Effector memory CD4-positive, alpha-beta T cell (primary cell): ENCODE data around the gene PTPRE.

Experiments used
- DNase-seq, 3 donors: peaks; one replicate each; pipeline ENCODE4 v3.0.0-alpha.2; 2020
- H3K27ac ChIP-seq: 2 replicates; pipeline ENCODE4 v1.7.0; 2013; ENCODE audit warnings: mild to moderate bottlenecking, low read length, moderate library complexity; ENCODE audit not compliant: insufficient read depth, poor library complexity, severe bottlenecking
- H3K27me3 ChIP-seq: replicated peaks from 2 replicates; pipeline ENCODE4 v1.7.0; 2013; ENCODE audit warnings: mild to moderate bottlenecking, low read length; ENCODE audit not compliant: insufficient read depth, control insufficient read depth, poor library complexity, severe bottlenecking
- H3K36me3 ChIP-seq: 2 replicates; pipeline ENCODE4 v1.7.0; 2013; ENCODE audit warnings: mild to moderate bottlenecking, low read length, moderate library complexity; ENCODE audit not compliant: control insufficient read depth, insufficient read depth
- H3K4me1 ChIP-seq: 2 replicates; pipeline ENCODE4 v1.7.0; 2013; ENCODE audit warnings: low read length, mild to moderate bottlenecking; ENCODE audit not compliant: control insufficient read depth, insufficient read depth, poor library complexity, severe bottlenecking
- H3K4me3 ChIP-seq: 2 replicates; pipeline ENCODE4 v1.7.0; 2013; ENCODE audit warnings: low read length, low read depth, mild to moderate bottlenecking; ENCODE audit not compliant: insufficient read depth, poor library complexity, severe bottlenecking
- H3K9me3 ChIP-seq: 2 replicates; pipeline ENCODE4 v1.7.0; 2013; ENCODE audit warnings: mild to moderate bottlenecking, low read length, moderate library complexity; ENCODE audit not compliant: control insufficient read depth

PTPRE gene

GRCh38 chr10:127948791-127949190 lies 41.9 kb downstream of the PTPRE start:
- Histone ChIP-seq H3K27me3 (no peaks in the 10 kb centered on the region), H3K4me1 (peaks cover 8% of the 10 kb centered on the region), H3K36me3 (no peaks in the 10 kb centered on the region), H3K4me3 (no peak overlapping the region), H3K27ac (no peak overlapping the region), H3K9me3 (no peaks in the 10 kb centered on the region)
- no peak for DNase-seq

- no peak overlapping the region for H3K27ac ChIP-seq
- H3K9me3 ChIP-seq, result no peaks in the 10 kb centered on the region
- H3K36me3 ChIP-seq, result no peaks in the 10 kb centered on the region
- H3K27me3 ChIP-seq, result no peaks in the 10 kb centered on the region
- DNase-seq, result no peak
- H3K4me3 ChIP-seq, result no peak overlapping the region
- H3K4me1 ChIP-seq, result peaks cover 8% of the 10 kb centered on the region
These were observed 42.9 kb downstream of the PTPRE start for GRCh38 chr10:127949831-127950230.

GRCh38 chr10:127951861-127952574 lies 45.1 kb downstream of the PTPRE start:
- Histone ChIP-seq H3K4me1 (no peaks in the 10 kb centered on the region), H3K36me3 (no peaks in the 10 kb centered on the region), H3K9me3 (no peaks in the 10 kb centered on the region), H3K27me3 (no peaks in the 10 kb centered on the region), H3K27ac (no peak overlapping the region), H3K4me3 (no peak overlapping the region)
- no peak for DNase-seq

- no peaks in the 10 kb centered on the region for H3K9me3 ChIP-seq
- H3K27me3 ChIP-seq, result no peaks in the 10 kb centered on the region
- H3K4me3 ChIP-seq, result no peak overlapping the region
- DNase-seq, result no peak
- no peaks in the 10 kb centered on the region for H3K36me3 ChIP-seq
- no peak overlapping the region for H3K27ac ChIP-seq
- H3K4me1 ChIP-seq, result no peaks in the 10 kb centered on the region
These were observed 45.6 kb downstream of the PTPRE start for GRCh38 chr10:127952575-127952869.

- no peaks in the 10 kb centered on the region for H3K27me3 ChIP-seq
- no peaks in the 10 kb centered on the region for H3K36me3 ChIP-seq
- H3K9me3 ChIP-seq, result no peaks in the 10 kb centered on the region
These were observed 46.0 kb downstream of the PTPRE start for GRCh38 chr10:127952918-127953317.

GRCh38 chr10:127953876-127954275 lies 47.0 kb downstream of the PTPRE start:
- Histone ChIP-seq H3K27ac (no peak overlapping the region), H3K27me3 (no peaks in the 10 kb centered on the region), H3K4me1 (no peaks in the 10 kb centered on the region), H3K9me3 (no peaks in the 10 kb centered on the region), H3K36me3 (no peaks in the 10 kb centered on the region), H3K4me3 (no peak overlapping the region)
- DNase-seq, result no peak

More at GRCh38 chr10:127952918-127953317, 46.0 kb downstream of the PTPRE start:
- Histone ChIP-seq H3K4me3 (no peak overlapping the region), H3K4me1 (no peaks in the 10 kb centered on the region), H3K27ac (no peak overlapping the region)
- no peak for DNase-seq

GRCh38 chr10:127959428-127959827 lies 52.5 kb downstream of the PTPRE start:
- Histone ChIP-seq H3K9me3 (no peaks in the 10 kb centered on the region), H3K4me1 (no peaks in the 10 kb centered on the region), H3K4me3 (no peak overlapping the region), H3K27me3 (no peaks in the 10 kb centered on the region), H3K36me3 (no peaks in the 10 kb centered on the region), H3K27ac (no peak overlapping the region)
- DNase-seq, result no peak

GRCh38 chr10:127961071-127961470 lies 54.2 kb downstream of the PTPRE start:
- no peak overlapping the region for H3K4me3 ChIP-seq
- H3K27me3 ChIP-seq, result no peaks in the 10 kb centered on the region
- H3K27ac ChIP-seq, result no peak overlapping the region
- DNase-seq, result no peak
- H3K4me1 ChIP-seq, result no peaks in the 10 kb centered on the region
- no peaks in the 10 kb centered on the region for H3K36me3 ChIP-seq
- H3K9me3 ChIP-seq, result no peaks in the 10 kb centered on the region

- no peak overlapping the region for H3K4me3 ChIP-seq
- no peak overlapping the region for H3K27ac ChIP-seq
- DNase-seq, result no peak
- no peaks in the 10 kb centered on the region for H3K4me1 ChIP-seq
- no peaks in the 10 kb centered on the region for H3K9me3 ChIP-seq
- H3K27me3 ChIP-seq, result no peaks in the 10 kb centered on the region
- H3K36me3 ChIP-seq, result no peaks in the 10 kb centered on the region
These were observed 55.3 kb downstream of the PTPRE start for GRCh38 chr10:127962205-127962604.

- no peak for DNase-seq
- no peaks in the 10 kb centered on the region for H3K36me3 ChIP-seq
These were observed 56.2 kb downstream of the PTPRE start for GRCh38 chr10:127963136-127963535.

More at GRCh38 chr10:127963136-127963535, 56.2 kb downstream of the PTPRE start:
- Histone ChIP-seq H3K27me3 (no peaks in the 10 kb centered on the region), H3K4me3 (no peak overlapping the region), H3K4me1 (no peaks in the 10 kb centered on the region), H3K27ac (no peak overlapping the region), H3K9me3 (no peaks in the 10 kb centered on the region)
